GM21786 (cell line): ENCODE data around the gene TTYH1.

Experiments used
- ATAC-seq: cut with Tn5 transposase; IDR thresholded peaks from one replicate; pipeline ENCODE4 v1.9.1; 2021; ENCODE audit not compliant: unreplicated experiment

Gene TTYH1

GRCh38 chr19:54391589-54392061 lies 23.6 kb upstream of the TTYH1 start:
- no peak for ATAC-seq

DNA sequence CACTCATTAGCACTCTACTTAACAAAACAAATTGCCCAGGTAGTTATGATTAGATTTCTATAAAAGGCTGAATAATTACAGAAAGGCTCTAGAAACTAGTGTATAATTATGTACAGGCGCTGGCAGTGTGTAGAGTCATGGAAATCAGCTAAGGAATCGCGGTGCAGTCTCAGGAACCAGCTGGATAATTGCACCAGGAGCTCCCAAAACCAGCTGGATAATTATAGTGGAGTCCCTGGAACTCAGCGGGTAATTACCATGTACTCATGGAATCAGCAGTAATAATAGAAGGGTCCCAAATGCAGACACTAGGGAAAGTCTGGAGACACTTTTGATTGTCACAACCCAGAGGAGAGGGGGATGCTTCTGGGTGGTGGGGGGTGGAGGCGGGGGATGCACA lies 23.2 kb upstream of the TTYH1 start:
- no peak for ATAC-seq

GRCh38 chr19:54393381-54393780 lies 21.9 kb upstream of the TTYH1 start:
- ATAC-seq, result no peak

DNA sequence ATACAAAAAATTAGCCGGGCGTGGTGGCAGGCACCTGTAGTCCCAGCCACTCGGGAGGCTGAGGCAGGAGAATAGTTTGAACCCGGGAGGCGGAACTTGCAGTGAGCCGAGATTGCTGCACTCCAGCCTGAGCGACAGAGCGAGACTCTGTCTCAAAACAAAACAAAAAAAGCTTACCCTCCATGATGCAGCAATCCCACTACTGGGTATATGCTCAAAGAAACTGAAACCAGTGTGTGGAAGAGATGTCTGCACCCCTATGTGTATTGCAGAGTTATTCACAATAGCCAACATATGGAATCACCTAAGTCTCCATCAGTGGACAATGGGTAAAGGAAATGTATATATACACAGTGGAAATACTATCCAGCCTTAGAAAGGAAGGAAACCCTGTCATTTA lies 19.6 kb upstream of the TTYH1 start:
- no peak for ATAC-seq

- ATAC-seq, result no peak
Measured at GRCh38 chr19:54399189-54399588, 16.1 kb upstream of the TTYH1 start.

DNA sequence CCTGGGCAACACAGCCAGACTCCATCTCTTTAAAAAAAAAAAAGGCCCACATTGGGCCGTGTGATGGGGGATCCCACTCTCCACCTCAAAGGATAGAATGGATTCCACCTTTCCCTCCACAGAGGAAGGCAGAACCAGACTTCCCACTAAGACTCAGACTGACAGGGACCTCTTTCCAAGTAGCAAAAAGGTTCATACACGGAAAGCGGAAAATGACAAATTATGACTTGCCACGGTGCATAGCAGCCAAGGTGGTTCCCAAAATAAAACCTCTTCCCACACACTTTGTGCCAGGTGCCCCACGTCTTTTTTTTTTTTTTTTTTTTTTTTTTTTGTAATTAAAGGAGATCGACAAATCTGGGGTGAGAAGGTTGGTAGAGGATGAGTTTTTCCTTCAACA lies 14.4 kb upstream of the TTYH1 start:
- ATAC-seq, result no peak

GRCh38 chr19:54403054-54403453 lies 12.2 kb upstream of the TTYH1 start:
- ATAC-seq, result no peak

- no peak for ATAC-seq
Measured at GRCh38 chr19:54405628-54406027, 9.6 kb upstream of the TTYH1 start.

DNA sequence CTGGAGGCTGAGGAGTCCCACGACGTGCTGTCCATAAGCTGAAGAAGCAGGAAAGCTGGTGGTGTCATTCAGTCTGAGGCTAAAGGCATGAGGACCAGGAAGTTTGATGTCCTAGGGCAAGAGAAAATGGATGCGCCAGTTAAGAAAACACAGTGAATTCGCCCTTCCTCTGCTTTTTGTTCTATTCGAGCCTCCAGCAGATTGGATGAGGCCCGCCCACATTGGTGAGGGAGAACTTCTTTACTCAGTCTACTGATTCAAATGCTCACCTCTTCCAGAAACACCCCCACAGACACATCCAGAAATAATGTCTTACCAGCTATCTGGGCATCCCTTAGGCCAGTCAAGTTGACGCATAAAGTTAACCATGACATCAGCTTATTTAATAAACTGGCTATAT lies 7.5 kb upstream of the TTYH1 start:
- ATAC-seq, result no peak

GRCh38 chr19:54408456-54409026 lies 6.7 kb upstream of the TTYH1 start:
- no peak for ATAC-seq

DNA sequence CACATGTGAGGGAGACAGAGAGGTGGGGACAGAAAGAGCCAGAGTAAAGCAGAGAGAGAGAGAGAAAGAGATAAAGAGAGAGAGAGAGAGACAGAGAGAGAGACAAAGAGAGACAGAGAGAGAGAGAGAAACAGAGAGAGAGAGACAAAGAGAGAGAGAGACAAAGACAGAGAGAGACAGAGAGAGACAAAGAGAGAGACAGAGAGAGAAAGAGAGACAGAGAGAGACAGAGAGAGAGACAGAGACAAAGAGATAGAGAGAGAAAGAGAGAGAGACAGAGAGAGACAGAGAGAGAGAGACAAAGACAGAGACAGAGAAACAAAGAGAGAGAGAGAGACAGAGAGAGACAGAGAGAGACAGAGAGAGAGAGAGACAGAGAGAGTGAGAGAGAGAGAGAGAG lies 4.2 kb upstream of the TTYH1 start:
- ATAC-seq, result no peak

DNA sequence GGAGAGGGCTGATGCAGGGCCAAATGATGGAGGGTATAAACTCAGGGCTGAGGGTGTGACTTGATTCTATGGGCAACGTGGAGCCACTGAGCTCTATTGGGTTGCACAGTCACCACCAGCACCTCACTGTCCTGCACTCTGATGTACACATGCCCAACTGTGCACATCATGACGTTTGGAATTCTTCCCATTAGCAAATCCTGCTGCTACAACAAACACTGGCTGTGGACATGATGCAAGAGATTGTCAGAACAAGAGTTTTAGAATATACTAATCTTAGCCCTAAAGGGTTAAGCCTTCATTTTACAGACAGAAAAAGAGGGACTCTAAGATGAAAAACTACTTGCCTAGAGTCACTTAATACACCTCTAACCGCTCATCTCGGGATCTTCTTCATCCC lies 2.4 kb upstream of the TTYH1 start:
- ATAC-seq, result no peak

GRCh38 chr19:54414156-54414555 lies 1.1 kb upstream of the TTYH1 start:
- no peak for ATAC-seq

DNA sequence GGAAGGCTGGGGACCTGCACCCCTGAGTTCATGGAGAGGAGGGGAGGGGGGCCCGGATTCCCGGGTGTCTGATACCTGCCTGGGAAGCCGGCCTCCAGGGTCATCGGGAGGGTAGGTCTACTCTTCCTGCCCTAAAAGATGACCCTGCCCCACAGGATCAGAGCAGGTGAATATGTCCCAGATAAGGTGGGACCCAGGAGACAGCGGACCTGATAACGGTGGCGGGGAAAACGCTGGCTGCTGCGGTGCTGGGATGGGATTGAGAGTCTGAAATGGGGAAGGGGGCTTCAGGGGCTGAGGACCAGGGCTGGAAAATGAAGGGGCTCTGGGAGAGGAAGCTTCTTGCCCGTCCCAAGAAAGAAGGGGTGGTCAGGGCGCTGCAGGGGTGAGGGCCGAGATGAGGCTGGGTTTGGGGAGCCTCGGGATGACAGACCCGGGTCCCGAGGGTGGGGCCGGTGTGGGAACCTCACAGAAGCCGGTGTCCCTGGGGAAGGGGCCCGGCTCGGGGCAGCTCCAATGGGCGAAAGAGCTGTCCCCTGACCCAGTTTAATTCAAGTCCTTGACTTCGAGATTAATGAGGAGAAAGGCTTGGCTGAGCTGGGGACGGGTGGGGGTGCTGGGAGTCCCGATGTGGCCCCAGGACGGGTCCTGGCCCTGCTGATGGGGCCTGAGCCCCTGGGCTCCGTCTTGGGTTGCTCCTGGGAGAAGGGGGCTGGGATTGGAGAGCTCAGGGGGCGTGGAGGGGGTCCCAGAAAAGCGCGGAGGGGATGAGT lies 823 bp downstream of the TTYH1 start:
- ATAC-seq, result no peak

DNA sequence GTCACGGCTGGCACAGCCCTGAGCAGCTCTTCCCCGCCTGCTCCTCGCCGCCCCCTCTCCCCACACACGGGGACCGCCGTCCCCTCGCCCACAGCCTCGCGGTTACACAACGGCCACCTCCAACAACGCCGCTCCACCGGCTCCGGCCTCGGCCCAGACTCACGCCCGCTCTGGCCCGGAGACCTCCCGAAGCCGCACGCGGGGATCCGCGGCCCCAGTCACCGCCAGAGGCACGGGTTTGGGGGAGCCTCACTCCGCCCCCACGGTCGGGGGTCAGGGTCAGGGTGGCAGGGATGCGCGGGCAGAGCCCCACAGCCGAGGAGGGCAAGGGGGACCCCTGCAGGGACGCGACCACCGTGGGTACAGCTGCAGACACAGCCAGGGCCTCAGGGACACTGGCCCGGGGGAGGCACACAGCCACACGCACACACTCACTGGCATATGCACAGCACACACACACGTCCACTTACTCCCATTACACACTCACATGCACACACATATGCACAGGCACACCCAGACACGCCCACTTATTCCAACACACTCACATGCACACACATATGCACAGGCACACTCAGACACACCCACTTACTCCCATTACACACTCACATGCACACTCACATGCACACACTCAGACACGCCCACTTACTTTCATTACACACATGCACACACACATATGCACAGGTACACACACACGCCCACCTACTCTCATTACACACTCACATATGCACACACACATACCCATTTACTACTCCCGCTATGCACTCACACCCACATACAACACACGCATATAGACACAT lies 1.6 kb downstream of the TTYH1 start:
- ATAC-seq, result no peak

DNA sequence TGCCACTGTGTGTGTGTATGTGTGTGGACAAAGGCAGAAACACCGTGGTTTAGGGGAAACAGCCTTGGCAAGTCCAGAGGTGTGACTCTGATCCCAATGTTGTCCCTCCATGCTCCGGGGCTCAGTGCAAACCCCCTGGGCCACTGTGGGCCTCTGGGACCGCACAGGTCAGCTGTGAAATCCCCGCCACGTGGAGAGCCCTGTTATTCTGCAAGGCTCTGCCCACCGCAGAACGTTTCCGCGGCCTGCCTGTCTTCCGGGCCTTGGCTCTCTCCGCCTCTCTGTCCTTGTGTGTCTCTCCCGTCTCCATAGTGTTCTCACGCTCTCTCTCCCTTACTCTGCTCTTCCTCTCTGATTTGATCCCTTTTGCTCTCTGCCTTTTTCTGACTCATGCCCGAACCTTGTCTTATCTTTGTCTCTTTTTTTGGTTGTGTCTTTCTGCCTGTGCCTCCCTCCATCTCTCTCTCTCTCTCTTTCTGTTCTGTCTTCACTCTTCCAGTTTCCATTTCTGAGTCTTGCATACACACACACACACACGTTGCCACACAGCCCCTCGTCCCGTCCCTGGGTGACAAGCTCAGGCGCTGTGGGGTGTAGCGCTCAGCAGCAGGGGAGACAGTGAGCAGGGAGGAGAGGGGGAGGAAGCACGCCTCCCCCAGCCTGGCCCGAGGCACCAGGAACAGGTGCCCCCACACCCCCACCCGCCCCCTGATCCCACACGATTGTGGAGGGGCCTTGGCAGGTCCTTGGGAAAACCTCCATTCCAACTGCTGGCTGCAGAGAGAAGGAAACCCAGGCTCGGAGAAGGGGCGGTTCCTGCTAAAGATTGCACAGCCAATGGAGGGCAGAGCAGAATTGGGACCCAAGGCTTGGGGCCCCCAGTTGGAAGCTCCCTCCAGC lies 3.0 kb downstream of the TTYH1 start:
- no peak for ATAC-seq

- ATAC-seq, result no peak
Measured at GRCh38 chr19:54418930-54419800, 3.9 kb downstream of the TTYH1 start.

GRCh38 chr19:54420068-54420382 lies 4.8 kb downstream of the TTYH1 start:
- no peak for ATAC-seq

- ATAC-seq, result no peak
Measured at GRCh38 chr19:54420383-54421168, 5.3 kb downstream of the TTYH1 start.

DNA sequence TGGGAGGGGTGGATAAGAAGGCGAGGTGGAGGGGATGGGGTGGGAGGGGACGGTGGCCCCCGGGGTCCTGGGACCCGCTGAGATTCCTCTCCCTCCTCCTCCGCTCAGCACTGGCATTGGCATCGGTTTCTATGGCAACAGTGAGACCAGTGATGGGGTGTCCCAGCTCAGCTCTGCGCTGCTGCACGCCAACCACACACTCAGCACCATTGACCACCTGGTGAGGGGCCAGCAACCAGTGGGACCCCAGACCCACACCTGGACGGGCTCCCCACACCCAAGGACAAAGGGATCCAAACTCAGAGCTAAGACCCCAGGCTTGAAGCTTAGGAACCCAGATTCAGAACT lies 5.9 kb downstream of the TTYH1 start:
- no peak for ATAC-seq
